ENCODE data around the gene CROCC. TPM values are rescaled to one million over a fixed set of nuclear protein-coding genes. Genes with fewer than 3 reads are reported as not detected.
A peak's percentile ranks its signal among the peaks of the same experiment; 100 is the strongest.

Gene CROCC
- total and polyA plus RNA-seq, 9 of the 15 experiments (the other 6 are each of a cell fraction or from before 2014, with no cell fraction given) = 0.17 to 15.4 (median 7.6) TPM

GRCh38 chr1:16904560-16905109, 17.1 kb upstream of the CROCC start (continued):
- TF ChIP-seq CGGBP1 (CRISPR knock-in tag; IDR thresholded peaks at IDR 0.05) = no peak
- peak; percentile 48 for TF ChIP-seq MEIS2 (IDR thresholded peaks at IDR 0.05; ENCODE audit: partially characterized antibody)
- 0 out of 2 replicates have a peak, but pooled peaks have one; percentile 18 for TF ChIP-seq ZNF23 (CRISPR knock-in tag; IDR thresholded peaks at IDR 0.05)
- no peak for TF ChIP-seq DEAF1 (CRISPR knock-in tag; IDR thresholded peaks at IDR 0.05)
- TF ChIP-seq ZBTB33 (CRISPR knock-in tag; IDR thresholded peaks at IDR 0.05) = no peak
- no peak for TF ChIP-seq MCM3 (IDR thresholded peaks at IDR 0.05)
- 0 out of 2 replicates have a peak, but pooled peaks have one; percentile 24 for TF ChIP-seq HCFC1 (IDR thresholded peaks at IDR 0.05; ENCODE audit: low read depth, low read length)
- TF ChIP-seq CUX1 (CRISPR knock-in tag; IDR thresholded peaks at IDR 0.05) = no peak
- no peak for TF ChIP-seq GTF2F1 (IDR thresholded peaks at IDR 0.05; ENCODE audit: low read depth, low read length)
- no peak for TF ChIP-seq NCOA4 (IDR thresholded peaks at IDR 0.05; ENCODE audit: partially characterized antibody)
- no peak for TF ChIP-seq SMC3 (conservative IDR thresholded peaks at IDR 0.05; ENCODE audit: insufficient read depth, low read depth, low read length)
- no peak for TF ChIP-seq DNMT1 (IDR thresholded peaks at IDR 0.05)
- no peak for TF ChIP-seq JUNB (CRISPR knock-in tag; conservative IDR thresholded peaks at IDR 0.05)
- no peak for TF ChIP-seq RFX1 (IDR thresholded peaks at IDR 0.05)
- no peak for TF ChIP-seq ZC3H8 (IDR thresholded peaks at IDR 0.05)
- no peak for TF ChIP-seq ZEB2 (IDR thresholded peaks at IDR 0.05)
- no peak for TF ChIP-seq RAD51 (IDR thresholded peaks at IDR 0.05; ENCODE audit: borderline replicate concordance, low read depth)
- no peak for TF ChIP-seq ZNF224 (CRISPR knock-in tag; IDR thresholded peaks at IDR 0.05)
- TF ChIP-seq MBD1 (CRISPR knock-in tag; IDR thresholded peaks at IDR 0.05) = no peak
- no peak for TF ChIP-seq MBD2 (IDR thresholded peaks at IDR 0.05; ENCODE audit: borderline replicate concordance, low read depth)
